ENCODE measurements around the gene ARHGAP26. TPM values are rescaled to one million over a fixed set of nuclear protein-coding genes. Genes with fewer than 3 reads are reported as not detected.
"Not testable (repeated sequence)": the region's sequence is repeated elsewhere in the genome, so short reads cannot be mapped to it uniquely, and the experiment has no call there.

ARHGAP26 gene
- polyA plus RNA-seq, 1 donor from 2014 or later: 1.6 TPM

DNA sequence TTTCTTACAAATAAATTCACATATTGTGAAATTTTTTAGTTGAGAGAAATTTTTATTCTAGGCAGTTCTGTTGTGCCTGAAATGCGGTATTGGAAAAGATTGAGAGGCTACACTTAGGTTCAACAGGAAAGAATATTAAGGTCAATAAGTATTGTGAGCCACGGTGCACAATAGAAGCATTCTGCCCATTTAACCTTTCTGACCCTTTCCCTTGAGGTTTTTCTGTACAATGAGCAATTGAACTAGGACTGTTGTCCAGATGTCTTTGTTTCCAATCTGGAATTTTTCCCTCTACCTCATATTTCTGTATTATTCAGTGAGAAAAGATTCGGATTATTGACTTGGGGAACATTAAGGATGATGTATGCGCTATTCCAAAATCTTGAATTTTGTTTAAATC, 428.2 kb downstream of the ARHGAP26 start:
- peaks cover 0 to 6% (median 0%) of the 10 kb centered on the region in 3 donors for H3K4me1 Mint-ChIP-seq
- H3K9me3 Mint-ChIP-seq: peaks cover 0 to 5% (median 0%) of the 10 kb centered on the region in 3 donors
- H3K27me3 Mint-ChIP-seq: no peaks in the 10 kb centered on the region
- H3K27ac Mint-ChIP-seq: no peak overlapping the region
- no peak overlapping the region for H3K4me3 Mint-ChIP-seq
- H3K36me3 Mint-ChIP-seq: peaks cover 4% of the 10 kb centered on the region

DNA sequence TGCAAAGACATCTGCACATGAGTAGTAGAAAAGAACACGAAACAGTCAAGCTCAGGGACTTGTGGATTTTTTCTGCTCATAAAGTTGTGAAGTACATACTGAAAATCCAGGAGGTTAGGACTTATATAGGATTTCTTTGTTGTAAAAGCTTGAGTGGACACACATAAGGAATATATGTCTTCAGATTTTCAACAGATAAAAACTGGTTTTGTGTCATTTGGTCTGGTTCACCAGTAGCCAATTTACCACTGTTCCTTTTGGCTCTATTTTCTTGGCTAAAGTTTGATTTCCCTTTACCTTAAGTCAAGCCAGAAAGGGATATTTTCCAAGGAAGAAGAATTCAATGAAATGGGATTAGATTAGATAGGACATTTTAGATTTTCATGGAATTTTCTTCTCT, 429.0 kb downstream of the ARHGAP26 start:
- Mint-ChIP-seq H3K27me3 (no peaks in the 10 kb centered on the region), H3K36me3 (peaks cover 4% of the 10 kb centered on the region), H3K9me3 (peaks cover 0 to 5% (median 0%) of the 10 kb centered on the region in 3 donors), H3K4me1 (peaks cover 0 to 4% (median 0%) of the 10 kb centered on the region in 3 donors), H3K4me3 (no peak overlapping the region), H3K27ac (no peak overlapping the region)

DNA sequence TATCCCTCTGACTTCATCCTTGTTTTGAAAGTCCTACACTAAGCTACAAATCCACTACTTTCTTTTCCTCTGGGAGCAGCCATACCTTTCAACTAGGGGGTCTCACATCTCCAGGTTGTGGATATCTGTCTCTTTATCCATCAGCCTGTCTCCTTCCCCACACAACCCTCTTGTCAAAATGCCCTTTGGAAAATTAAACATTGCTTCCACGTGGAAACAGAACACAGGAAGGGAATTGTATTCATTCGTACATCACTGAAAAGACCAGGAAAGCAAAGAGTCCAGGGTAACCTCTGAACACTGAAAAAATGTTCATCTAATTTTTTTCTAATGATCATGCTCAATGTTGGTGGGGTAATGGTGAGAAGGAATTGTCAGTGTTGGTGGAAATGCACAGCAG, 429.7 kb downstream of the ARHGAP26 start:
- H3K27ac Mint-ChIP-seq: no peak overlapping the region
- no peak overlapping the region for H3K4me3 Mint-ChIP-seq
- peaks cover 0 to under 1% (median 0%) of the 10 kb centered on the region in 3 donors for H3K4me1 Mint-ChIP-seq
- peaks cover 0 to 5% (median 0%) of the 10 kb centered on the region in 3 donors for H3K9me3 Mint-ChIP-seq
- no peaks in the 10 kb centered on the region for H3K27me3 Mint-ChIP-seq
- H3K36me3 Mint-ChIP-seq: peaks cover 2% of the 10 kb centered on the region

DNA sequence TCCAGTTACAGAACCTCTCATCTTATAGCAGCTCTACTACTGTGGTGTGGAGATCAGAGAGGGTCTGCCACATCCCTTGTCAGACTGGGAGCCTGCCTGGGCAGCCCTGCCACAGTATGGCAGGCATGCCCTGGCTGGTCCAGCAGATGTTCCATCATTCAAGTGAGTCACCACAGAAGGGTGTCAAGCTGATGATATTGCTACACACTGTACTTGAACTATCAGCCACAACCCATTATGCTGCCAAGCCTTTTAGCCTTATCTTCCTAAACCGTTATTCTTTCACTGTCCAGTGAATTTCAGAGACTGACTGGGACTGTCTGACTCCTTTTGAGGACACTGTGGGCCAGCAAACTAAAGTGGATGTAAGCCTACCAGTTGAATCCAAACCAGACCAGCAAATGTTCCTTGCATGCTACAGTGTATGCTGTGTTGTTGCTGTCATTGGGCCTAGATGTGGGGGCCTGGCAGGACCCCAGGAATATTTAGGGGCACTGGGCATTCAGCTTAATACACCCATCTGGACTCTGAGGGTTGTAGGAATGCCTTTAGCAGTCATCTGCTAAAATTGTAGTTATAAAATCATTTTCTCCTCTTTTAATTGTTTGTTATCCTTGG, 430.7 kb downstream of the ARHGAP26 start:
- Mint-ChIP-seq H3K27ac (no peak overlapping the region), H3K4me1 (peaks cover under 1 to 1% (median 1%) of the 10 kb centered on the region in 3 donors), H3K4me3 (no peak overlapping the region)

DNA sequence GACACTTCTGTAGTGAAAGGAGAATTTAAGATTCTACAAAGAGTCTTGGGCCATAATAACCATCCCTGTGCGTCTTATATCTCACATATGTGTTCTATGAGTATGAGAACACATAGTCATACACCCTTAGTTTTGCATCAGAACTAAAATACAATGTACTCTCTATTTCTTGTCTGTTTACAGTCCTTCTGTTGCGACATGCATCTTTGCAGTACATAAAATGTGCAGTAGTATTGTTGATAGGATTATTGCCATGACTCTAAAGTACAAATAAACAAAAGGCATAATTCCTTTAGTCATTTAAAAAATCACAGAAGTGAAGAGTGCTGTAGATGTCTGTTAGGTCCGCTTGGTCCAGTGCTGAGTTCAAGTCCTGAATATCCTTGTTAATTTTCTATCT, 431.4 kb downstream of the ARHGAP26 start:
- Mint-ChIP-seq H3K4me1 (peaks cover 7 to 8% (median 8%) of the 10 kb centered on the region in 3 donors), H3K9me3 (peaks cover 0 to 5% (median 0%) of the 10 kb centered on the region in 3 donors), H3K27me3 (peaks cover 3% of the 10 kb centered on the region), H3K4me3 (no peak overlapping the region), H3K36me3 (peaks cover 2% of the 10 kb centered on the region), H3K27ac (no peak overlapping the region)

More for the DNA sequence above, 430.7 kb downstream of the ARHGAP26 start:
- H3K36me3 Mint-ChIP-seq: peaks cover 2% of the 10 kb centered on the region
- H3K27me3 Mint-ChIP-seq: peaks cover under 1% of the 10 kb centered on the region
- peaks cover 0 to 5% (median 0%) of the 10 kb centered on the region in 3 donors for H3K9me3 Mint-ChIP-seq

DNA sequence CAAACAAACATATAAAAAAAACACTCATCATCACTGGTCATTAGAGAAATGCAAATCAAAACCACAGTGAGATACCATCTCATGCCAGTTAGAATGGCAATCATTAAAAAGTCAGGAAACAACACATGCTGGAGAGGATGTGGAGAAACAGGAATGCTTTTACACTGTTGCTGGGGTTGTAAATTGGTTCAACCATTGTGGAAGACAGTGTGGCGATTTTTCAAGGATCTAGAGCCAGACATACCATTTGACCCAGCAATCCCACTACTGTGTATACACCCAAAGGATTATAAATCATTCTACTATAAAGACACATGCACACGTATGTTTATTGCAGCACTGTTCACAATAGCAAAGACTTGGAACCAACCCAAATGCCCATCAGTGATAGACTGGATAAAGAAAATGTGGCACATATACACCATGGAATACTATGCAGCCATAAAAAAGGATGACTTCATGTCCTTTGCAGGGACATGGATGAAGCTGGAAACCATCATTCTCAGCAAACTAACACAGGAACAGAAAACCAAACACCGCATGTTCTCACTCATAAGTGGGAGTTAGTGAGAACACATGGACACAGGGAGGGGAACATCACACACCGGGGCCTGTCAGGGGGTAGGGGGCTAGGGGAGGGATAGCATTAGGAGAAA, 433.3 kb downstream of the ARHGAP26 start:
- not testable (repeated sequence) for H3K9me3 Mint-ChIP-seq, H3K27ac Mint-ChIP-seq, H3K36me3 Mint-ChIP-seq, H3K27me3 Mint-ChIP-seq, H3K4me3 Mint-ChIP-seq
- H3K4me1 Mint-ChIP-seq: peaks cover 8 to 14% (median 11%) of the 10 kb centered on the region in 3 donors

DNA sequence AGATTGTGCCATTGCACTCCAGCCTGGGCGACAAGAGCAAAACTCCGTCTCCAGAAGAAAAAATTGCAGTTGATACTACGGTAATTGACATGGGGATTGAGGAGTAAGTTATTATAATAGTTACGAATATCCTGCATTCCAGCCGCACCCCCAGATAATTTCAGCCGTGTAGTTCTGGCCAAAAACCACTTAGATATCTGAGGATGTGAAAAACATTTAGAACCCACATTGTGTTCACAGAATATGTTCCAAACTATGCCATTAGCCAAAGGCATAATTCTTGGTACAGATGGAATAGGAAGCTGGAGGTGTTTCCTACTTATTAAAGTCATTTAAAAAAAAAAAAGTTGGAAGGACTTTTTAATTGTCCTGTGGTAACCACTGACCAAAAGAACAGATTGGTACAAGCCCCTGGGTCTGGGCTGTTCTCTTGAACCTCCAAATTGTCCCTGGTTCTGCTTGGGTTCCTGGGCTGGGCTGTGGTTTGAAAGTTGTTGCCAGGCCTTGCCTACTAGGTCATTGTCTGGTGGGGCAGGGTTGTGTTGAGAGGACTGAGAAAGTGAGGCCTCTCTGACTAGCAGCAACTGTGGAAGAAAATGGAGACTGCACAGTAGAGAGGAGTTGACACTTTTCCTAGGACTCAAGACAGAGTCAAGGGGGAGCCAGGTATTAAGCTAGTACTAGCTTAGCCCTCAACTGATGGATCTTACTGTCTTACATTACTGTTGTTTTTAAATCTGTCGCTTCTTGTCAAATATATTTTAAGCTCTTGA, 434.5 kb downstream of the ARHGAP26 start:
- Mint-ChIP-seq H3K27me3 (peaks cover 3% of the 10 kb centered on the region), H3K4me3 (no peak overlapping the region), H3K27ac (no peak overlapping the region), H3K36me3 (no peaks in the 10 kb centered on the region), H3K9me3 (peaks cover 0 to 2% (median 2%) of the 10 kb centered on the region in 3 donors), H3K4me1 (peaks cover 8 to 14% (median 11%) of the 10 kb centered on the region in 3 donors)

DNA sequence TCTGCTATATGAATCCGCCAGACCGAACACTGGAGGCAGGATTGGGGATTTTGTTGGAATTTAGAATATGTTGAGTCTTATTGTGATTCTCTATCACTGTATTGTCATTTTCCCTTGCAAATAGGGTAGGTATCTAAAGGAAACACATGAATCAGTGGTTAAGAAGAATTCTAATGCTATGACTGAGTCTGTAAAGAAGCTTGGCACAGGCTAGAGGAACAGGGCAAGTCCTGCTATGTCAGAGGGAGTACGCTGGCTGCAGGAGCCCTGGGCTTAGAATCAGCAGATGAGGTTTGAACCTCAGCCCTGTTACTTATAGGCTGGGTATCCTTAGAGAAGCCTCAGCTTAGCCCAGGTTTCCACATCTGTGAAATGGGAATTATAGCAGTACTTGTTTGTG, 435.2 kb downstream of the ARHGAP26 start:
- peaks cover 0 to 2% (median 2%) of the 10 kb centered on the region in 3 donors for H3K9me3 Mint-ChIP-seq
- no peaks in the 10 kb centered on the region for H3K36me3 Mint-ChIP-seq
- peaks cover 8 to 14% (median 11%) of the 10 kb centered on the region in 3 donors for H3K4me1 Mint-ChIP-seq
- peaks cover 5% of the 10 kb centered on the region for H3K27me3 Mint-ChIP-seq
- H3K27ac Mint-ChIP-seq: no peak overlapping the region
- H3K4me3 Mint-ChIP-seq: no peak overlapping the region

DNA sequence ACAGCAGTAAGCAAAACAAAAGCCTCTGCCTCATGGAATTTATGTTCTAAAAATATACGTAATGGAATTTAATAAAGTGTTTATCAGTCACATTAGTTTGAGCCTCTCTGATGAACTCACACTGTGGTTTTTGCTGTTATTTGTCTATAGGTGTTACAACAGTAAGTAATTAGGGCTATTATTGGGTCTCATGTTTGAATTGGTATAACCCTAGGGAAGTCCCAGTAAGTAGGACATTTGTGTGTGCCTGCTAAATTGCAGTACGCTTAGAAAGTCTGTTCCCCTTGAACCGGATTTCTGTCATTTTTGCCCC, 435.7 kb downstream of the ARHGAP26 start:
- H3K36me3 Mint-ChIP-seq: no peaks in the 10 kb centered on the region
- no peak overlapping the region for H3K27ac Mint-ChIP-seq
- peak overlapping the region in 1 of 4 donors; percentile 78 for H3K4me3 Mint-ChIP-seq

DNA sequence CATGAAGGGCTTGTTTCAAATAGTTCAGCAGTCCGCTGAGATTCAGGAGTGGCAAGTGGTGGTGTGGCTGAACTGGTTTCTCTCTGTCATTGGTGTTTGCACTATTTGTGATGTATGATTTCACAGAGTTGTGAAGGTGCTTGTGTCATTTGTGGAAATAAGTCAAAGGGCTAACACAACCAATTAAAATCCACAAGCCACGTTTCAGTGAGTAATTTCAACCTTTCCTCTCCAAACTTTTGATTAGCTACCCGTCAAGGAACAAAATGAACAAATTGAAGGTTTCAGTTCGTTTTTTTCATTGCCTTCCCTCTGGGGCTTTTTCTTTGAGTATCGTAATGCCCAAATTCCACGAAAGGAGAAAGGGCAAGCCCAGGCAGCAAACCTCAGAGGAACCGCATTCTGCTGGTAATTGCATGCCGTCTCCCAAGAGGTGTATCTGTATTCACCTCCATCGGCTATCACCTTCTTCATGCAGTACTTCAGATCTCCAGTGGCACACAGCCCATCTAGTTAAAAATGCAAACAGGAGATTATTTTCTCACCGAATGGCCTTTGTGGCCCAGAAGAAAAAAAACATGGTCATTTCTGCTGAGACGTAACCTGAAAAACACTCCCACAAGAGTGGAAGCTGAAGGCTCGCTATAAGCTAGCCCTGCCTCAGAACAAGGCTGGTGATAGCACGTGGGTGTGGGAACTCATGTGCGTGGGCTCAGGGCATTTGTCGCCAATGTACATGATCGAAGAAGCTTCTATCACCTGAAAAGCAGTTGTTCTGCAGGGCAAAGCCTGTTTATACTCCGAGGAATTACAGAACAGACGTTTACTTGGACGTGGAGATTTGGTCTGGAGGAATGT, 436.2 kb downstream of the ARHGAP26 start:
- Mint-ChIP-seq H3K36me3 (no peaks in the 10 kb centered on the region), H3K27me3 (peaks cover 5% of the 10 kb centered on the region), H3K4me1 (peaks cover 8 to 14% (median 11%) of the 10 kb centered on the region in 3 donors), H3K9me3 (peaks cover 0 to 2% (median 2%) of the 10 kb centered on the region in 3 donors), H3K4me3 (peak overlapping the region in 3 of 4 donors; percentile 49 to 78 (median 77)), H3K27ac (no peak overlapping the region)

More for the DNA sequence above, 435.7 kb downstream of the ARHGAP26 start:
- Mint-ChIP-seq H3K27me3 (peaks cover 5% of the 10 kb centered on the region), H3K4me1 (peaks cover 8 to 14% (median 11%) of the 10 kb centered on the region in 3 donors), H3K9me3 (peaks cover 0 to 2% (median 2%) of the 10 kb centered on the region in 3 donors)

DNA sequence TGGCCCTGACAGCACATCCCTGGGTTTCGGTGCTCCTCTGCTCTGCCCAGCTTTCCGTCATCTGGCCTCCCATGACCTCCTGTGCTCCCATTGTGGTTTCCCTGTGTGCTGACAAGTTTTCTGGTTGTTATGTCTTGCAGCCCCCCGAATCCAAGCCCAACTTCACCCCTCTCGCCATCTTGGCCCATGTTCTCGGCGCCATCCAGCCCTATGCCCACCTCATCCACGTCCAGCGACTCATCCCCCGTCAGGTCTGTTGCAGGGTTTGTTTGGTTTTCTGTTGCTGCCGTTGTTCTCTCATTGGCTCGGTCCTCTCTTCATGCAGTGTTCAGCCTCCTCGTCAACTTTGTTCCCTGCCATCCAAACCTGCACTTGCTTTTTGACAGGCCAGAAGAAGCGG, 436.9 kb downstream of the ARHGAP26 start:
- H3K9me3 Mint-ChIP-seq: peaks cover 0 to 2% (median 2%) of the 10 kb centered on the region in 3 donors

DNA sequence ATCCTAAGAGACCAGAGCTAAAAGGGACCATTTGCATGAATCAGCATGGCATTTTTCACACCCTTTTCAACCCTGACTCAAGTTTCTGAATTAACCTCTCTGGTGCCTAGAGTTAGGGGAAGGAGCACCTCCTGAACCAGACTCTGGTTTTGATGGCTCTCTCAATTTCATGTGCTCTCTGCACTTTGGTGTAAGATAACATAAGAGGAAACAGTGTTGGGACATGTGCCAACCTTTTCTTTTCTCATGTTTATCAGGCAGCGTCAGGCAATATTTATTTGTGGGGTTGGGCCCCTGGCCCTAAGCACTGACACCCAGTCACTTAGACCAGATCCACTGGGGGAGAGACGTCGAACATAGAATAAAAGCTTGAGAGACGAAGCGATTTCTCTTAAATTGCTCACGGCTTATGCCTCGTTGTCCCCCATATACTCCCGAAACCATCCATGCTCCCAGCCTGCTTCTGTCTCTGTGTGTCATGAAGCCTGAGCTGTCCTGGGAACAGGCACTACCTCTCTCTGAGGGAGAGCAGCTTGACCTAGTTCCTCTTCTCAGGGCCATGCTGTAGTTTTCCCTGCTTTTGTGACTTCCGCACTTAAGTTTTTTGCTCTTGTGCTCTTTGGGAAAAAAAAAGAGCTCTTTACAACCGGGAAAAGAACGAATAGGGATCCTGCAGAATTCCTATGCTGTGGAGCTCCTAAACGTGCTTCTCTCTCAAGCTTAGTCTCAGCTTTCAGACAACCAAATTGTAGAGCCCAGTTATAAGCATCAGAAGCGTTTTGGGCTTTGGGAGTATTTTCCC, 437.6 kb downstream of the ARHGAP26 start:
- Mint-ChIP-seq H3K27me3 (peaks cover 7% of the 10 kb centered on the region), H3K4me1 (peaks cover 12 to 14% (median 13%) of the 10 kb centered on the region in 3 donors), H3K4me3 (peak overlapping the region in 1 of 4 donors; percentile 30), H3K36me3 (peaks cover 3% of the 10 kb centered on the region), H3K27ac (no peak overlapping the region), H3K9me3 (peaks cover 0 to 2% (median 2%) of the 10 kb centered on the region in 3 donors)

More for the DNA sequence above, 436.9 kb downstream of the ARHGAP26 start:
- H3K4me1 Mint-ChIP-seq: peaks cover 9 to 14% (median 11%) of the 10 kb centered on the region in 3 donors
- peaks cover 7% of the 10 kb centered on the region for H3K27me3 Mint-ChIP-seq
- H3K4me3 Mint-ChIP-seq: peak overlapping the region in 2 of 4 donors; percentile 43 to 51
- H3K27ac Mint-ChIP-seq: no peak overlapping the region
- H3K36me3 Mint-ChIP-seq: peaks cover 1% of the 10 kb centered on the region

DNA sequence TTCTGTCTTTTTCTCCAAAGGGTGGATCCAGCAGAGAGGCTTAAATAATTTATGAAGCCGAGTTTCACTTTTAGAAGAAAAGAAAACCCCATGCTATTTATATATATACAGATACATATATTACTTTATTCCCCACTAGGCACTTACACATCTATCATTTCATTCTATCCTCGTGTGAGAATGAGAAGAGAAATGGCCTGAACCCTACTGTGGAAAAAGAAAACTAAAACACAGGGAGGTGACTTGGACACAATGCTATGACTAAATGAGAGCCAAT, 438.1 kb downstream of the ARHGAP26 start:
- Mint-ChIP-seq H3K36me3 (peaks cover 3% of the 10 kb centered on the region), H3K4me1 (peaks cover 12 to 17% (median 16%) of the 10 kb centered on the region in 3 donors), H3K4me3 (no peak overlapping the region), H3K27ac (no peak overlapping the region), H3K9me3 (peaks cover 0 to 2% (median 0%) of the 10 kb centered on the region in 3 donors), H3K27me3 (peaks cover 7% of the 10 kb centered on the region)

All from IgD-negative memory B cell (primary cell).